Measurements from ENCODE around the gene PLEKHM1.

PLEKHM1 gene

DNA sequence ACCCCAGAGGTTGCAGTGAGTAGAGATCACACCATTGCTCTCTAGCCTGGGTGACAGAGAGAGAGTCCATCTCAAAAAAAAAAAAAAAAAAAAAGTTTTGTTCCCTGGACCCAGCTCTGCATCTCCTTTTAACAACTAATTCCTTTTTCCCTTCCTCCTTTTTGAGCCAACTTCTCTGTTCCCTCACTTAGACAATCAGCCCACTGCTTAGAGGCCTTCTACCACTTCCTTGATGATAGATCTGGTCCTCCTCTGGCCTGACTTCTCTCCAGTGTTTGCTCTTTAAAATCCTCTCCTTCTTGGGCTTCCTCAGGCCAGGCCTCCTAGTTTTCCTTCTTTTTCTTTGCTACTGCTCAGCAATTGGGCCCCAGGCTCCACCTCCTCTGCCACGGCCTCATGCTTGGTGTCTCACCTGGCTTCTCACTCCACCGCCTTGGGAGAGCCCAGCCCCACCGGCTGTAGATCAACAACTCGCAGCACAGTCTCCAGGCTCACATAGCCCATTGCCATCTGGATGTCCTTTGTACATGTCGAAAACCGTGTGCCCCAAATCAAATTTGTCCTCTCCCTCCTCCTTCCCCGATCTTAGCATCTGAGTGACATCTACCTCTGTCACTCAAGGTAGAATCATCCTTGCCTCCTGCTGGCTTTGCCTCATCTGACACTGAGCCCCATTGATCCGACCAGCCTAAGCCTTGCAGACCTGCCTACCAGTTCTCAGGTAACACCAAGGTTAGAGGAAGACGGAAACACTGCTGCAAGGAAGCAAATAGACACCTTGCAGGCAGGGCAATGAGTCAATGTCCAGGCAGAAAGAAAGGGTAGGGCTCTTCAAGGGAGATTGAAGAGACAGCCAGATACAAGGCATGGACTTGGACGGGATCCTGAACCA lies 75.3 kb downstream of the PLEKHM1 start:
- Histone ChIP-seq H3K4me1 (ENCODE audit: control insufficient read depth in 1 of 2, insufficient read depth in 2 of 2, low read length in 2 of 2) (peaks cover 5 to 13% of the 10 kb centered on the region in 2 donors), H3K27ac (ENCODE audit: low read length) (peak overlapping the region; percentile 9), H3K9me3 (ENCODE audit: control insufficient read depth in 1 of 2, low read length in 2 of 2) (no peaks in the 10 kb centered on the region), H3K36me3 (ENCODE audit: control insufficient read depth in 1 of 2, insufficient read depth in 2 of 2, low read length in 2 of 2) (no peaks in the 10 kb centered on the region), H3K27me3 (ENCODE audit: low read depth, low read length) (no peaks in the 10 kb centered on the region), H3K4me3 (ENCODE audit: low read depth in 1 of 2, low read length in 2 of 2) (no peak overlapping the region)

DNA sequence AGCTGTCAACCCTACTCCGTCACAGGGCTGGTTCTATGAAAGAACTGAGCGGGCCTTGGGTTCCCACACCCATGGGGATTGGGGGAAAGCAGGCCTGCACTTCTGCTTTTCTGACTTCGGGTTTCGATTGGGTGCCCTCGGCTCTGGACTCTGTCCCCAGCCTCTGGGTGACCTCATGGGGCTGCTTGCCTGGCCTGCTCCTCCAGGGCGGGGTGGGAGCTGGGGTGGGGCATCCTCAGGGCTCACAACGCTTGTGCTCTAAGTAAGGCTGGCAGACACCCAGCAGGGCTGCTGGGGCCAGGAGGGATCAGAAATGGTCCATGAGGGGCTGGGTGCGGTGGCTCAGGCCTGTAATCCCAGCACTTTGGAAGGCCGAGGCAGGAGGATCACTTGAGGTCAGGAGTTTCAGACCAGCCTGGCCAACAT lies 77.0 kb downstream of the PLEKHM1 start:
- no peaks in the 10 kb centered on the region for H3K27me3 ChIP-seq (ENCODE audit: low read depth, low read length)
- peak overlapping the region; percentile 60 for H3K27ac ChIP-seq (ENCODE audit: low read length)
- no peak overlapping the region for H3K4me3 ChIP-seq (ENCODE audit: low read depth in 1 of 2, low read length in 2 of 2)
- no peaks in the 10 kb centered on the region for H3K9me3 ChIP-seq (ENCODE audit: control insufficient read depth in 1 of 2, low read length in 2 of 2)
- H3K36me3 ChIP-seq (ENCODE audit: control insufficient read depth in 1 of 2, insufficient read depth in 2 of 2, low read length in 2 of 2), result no peaks in the 10 kb centered on the region
- H3K4me1 ChIP-seq (ENCODE audit: control insufficient read depth in 1 of 2, insufficient read depth in 2 of 2, low read length in 2 of 2), result peaks cover 13 to 16% of the 10 kb centered on the region in 2 donors

DNA sequence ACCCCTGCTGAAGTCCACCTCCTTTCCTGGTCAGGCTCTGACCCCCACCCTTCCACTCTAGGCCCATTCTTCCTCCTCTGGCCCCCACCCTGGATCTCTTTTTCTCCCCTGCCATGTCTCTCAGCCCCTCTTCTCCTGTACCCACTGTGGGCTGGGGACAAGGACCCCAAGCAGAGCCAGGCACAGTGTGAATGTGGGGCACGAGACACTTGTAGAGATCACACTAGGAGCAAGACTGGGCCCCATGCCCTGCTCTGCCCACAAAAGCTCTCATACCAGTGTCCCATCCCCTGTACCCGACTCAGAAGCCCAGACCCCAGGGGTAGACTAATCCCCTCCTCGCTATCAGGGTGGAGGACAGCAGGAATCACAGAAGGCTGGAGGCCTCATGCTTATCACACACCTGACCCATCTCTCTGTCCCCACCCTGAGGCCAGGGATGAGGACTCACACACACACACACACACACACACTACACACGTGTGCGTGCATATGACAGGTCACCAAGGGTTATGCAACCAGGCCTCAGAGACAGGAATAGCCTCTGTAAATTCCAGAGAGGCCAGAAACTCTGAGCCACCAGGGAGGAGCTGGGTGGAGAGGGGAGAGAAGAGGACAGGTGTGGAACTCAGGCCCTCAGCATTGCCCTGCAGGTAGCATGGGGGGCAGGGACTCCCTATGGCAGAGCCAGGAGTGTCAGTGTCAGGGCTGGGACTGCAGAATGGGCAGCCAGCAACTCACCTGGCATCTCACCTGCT lies 79.0 kb downstream of the PLEKHM1 start:
- H3K4me1 ChIP-seq (ENCODE audit: control insufficient read depth in 1 of 2, insufficient read depth in 2 of 2, low read length in 2 of 2), result peaks cover 13 to 16% of the 10 kb centered on the region in 2 donors
- H3K27ac ChIP-seq (ENCODE audit: low read length), result peak overlapping the region; percentile 69
- no peaks in the 10 kb centered on the region for H3K36me3 ChIP-seq (ENCODE audit: control insufficient read depth in 1 of 2, insufficient read depth in 2 of 2, low read length in 2 of 2)
- no peaks in the 10 kb centered on the region for H3K9me3 ChIP-seq (ENCODE audit: control insufficient read depth in 1 of 2, low read length in 2 of 2)
- H3K27me3 ChIP-seq (ENCODE audit: low read depth, low read length), result no peaks in the 10 kb centered on the region
- H3K4me3 ChIP-seq (ENCODE audit: low read depth in 1 of 2, low read length in 2 of 2), result no peak overlapping the region

DNA sequence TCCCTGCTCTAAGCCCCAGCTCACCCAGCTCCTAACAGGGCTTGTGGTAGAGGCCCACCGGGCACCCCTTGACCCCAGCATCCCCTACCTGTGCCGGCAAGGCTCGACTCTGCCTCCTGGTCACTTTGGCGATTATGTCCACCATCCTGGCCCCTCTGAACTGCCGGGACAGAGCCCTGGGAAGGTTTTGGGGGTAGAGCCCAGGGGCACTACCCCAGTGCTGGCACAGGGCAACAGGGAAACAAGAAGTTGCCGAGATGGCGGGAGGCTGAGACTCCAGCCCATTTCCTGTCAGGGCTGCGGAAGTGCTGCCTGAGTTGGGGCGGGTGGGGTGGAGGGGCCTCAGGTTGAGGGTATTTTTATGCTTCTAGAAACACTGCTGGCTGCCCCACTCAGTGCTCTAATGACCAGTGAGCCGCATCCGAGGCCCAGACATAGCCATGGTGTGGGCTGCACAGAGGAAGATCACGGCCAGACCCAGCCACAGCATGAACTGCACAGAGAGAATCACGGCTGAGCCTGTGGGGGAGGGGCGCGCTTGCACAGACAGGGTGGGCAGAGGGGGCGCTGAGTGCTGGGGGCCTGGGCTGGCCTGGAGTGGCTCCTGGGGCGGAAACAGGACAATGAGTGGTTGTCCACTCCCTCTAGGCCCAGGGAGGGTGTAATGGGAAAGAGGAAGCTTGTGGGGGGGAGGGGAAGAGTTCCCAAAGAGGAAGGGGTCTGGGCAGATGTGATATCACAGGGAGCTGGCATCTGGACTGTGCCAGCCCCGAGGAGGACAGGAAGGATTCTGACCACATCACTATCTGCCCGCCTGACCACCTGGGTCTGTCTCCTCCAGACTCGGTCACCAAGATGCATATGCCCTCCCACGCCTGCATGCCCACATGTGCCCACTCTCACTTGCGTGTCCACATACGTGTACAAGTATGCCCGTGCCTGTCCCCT lies 80.1 kb downstream of the PLEKHM1 start:
- Histone ChIP-seq H3K27ac (ENCODE audit: low read length) (peak overlapping the region; percentile 67), H3K9me3 (ENCODE audit: control insufficient read depth in 1 of 2, low read length in 2 of 2) (no peaks in the 10 kb centered on the region), H3K36me3 (ENCODE audit: control insufficient read depth in 1 of 2, insufficient read depth in 2 of 2, low read length in 2 of 2) (no peaks in the 10 kb centered on the region), H3K27me3 (ENCODE audit: low read depth, low read length) (no peaks in the 10 kb centered on the region), H3K4me3 (ENCODE audit: low read depth in 1 of 2, low read length in 2 of 2) (peak overlapping the region; percentile 45 to 54), H3K4me1 (ENCODE audit: control insufficient read depth in 1 of 2, insufficient read depth in 2 of 2, low read length in 2 of 2) (peaks cover 13 to 22% of the 10 kb centered on the region in 2 donors)

DNA sequence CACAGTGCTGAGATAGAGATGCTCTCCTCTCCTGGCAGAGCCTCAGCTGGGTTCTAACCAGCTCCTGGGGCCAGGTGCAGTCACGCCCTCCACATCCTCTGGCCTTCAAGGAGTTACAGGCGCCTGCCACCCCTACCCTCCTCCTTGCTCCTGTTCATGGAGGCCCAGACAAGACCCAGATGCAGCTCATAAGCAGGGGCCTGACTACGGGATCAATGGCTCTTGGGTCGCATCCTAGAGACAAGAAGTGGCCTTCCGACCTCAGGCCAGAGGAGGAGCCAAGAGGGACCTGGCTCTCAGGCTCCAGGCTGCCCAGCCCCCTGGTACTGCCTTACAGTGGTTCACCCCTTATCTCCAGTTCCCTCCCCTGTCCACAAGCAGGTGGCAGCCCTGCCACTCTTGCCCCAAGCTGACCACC lies 80.9 kb downstream of the PLEKHM1 start:
- Histone ChIP-seq H3K27me3 (ENCODE audit: low read depth, low read length) (no peaks in the 10 kb centered on the region), H3K4me1 (ENCODE audit: control insufficient read depth in 1 of 2, insufficient read depth in 2 of 2, low read length in 2 of 2) (peaks cover 13 to 26% of the 10 kb centered on the region in 2 donors), H3K36me3 (ENCODE audit: control insufficient read depth in 1 of 2, insufficient read depth in 2 of 2, low read length in 2 of 2) (no peaks in the 10 kb centered on the region), H3K4me3 (ENCODE audit: low read depth in 1 of 2, low read length in 2 of 2) (peak overlapping the region; percentile 45 to 54), H3K27ac (ENCODE audit: low read length) (peak overlapping the region; percentile 67), H3K9me3 (ENCODE audit: control insufficient read depth in 1 of 2, low read length in 2 of 2) (no peaks in the 10 kb centered on the region)

DNA sequence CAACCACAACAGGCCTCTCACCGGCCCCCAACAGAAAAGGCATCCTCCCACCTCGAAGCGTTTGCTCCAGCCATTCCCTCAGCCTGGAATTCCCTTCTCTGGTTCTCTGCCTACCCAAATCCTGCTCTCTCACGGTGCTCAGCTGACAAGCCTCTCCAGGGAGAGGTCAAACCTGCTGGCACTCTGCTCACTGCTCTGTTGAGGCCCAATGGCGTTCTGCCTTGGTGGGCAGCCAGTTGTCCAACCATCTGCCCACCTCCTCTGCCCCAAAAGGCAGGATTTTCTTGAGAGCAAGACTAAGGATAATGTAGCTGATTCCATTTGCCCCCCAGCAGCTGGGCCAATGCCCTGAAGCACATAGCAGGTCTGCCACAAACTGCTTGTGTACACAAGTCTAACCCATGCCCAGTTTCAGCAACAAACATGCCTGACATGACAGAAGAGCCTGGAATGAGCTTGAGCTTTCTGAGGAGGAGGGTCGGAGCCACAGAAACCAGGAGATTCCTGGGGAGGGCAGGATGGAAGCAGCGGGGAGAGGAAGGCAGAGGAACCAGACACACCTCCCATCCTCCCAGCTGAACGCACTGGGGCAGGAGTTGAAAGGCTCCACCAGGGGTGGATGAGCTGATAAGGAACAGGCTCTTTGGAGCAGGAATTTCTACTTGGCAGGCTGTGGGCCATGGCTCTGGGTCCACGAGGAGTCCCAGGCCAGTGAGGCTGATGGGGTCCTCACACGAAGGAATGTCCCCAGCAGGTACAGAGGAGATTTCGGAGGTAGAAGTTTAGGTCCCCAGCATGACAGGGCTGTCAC lies 81.7 kb downstream of the PLEKHM1 start:
- H3K36me3 ChIP-seq (ENCODE audit: control insufficient read depth in 1 of 2, insufficient read depth in 2 of 2, low read length in 2 of 2), result peaks cover 4 to 6% of the 10 kb centered on the region in 2 donors
- peak overlapping the region; percentile 67 for H3K27ac ChIP-seq (ENCODE audit: low read length)
- H3K9me3 ChIP-seq (ENCODE audit: control insufficient read depth in 1 of 2, low read length in 2 of 2), result no peaks in the 10 kb centered on the region
- H3K27me3 ChIP-seq (ENCODE audit: low read depth, low read length), result no peaks in the 10 kb centered on the region
- peak overlapping the region; percentile 45 to 54 for H3K4me3 ChIP-seq (ENCODE audit: low read depth in 1 of 2, low read length in 2 of 2)
- H3K4me1 ChIP-seq (ENCODE audit: control insufficient read depth in 1 of 2, insufficient read depth in 2 of 2, low read length in 2 of 2), result peaks cover 13 to 26% of the 10 kb centered on the region in 2 donors

DNA sequence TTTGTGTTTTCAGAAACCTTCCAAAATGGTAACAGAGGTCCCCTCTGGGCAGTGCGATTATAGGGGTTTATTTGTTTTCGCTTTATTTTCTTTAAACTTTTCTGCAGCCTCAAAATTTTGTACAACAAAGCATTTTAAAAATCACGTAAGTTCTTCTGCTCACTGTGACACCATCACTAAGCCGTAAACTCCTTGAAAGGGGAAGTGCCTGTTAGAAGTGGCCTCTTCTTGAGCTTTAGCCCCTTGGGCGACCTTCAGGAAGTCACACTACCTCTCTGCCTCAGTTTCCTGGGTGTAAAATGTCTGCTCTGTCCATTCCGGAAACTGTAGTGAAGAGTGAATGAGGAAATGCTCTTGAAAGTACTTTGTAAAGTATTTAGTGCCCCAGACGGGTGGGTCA lies 84.4 kb downstream of the PLEKHM1 start:
- no peaks in the 10 kb centered on the region for H3K27me3 ChIP-seq (ENCODE audit: low read depth, low read length)
- no peaks in the 10 kb centered on the region for H3K9me3 ChIP-seq (ENCODE audit: control insufficient read depth in 1 of 2, low read length in 2 of 2)
- H3K36me3 ChIP-seq (ENCODE audit: control insufficient read depth in 1 of 2, insufficient read depth in 2 of 2, low read length in 2 of 2), result peaks cover 14 to 17% of the 10 kb centered on the region in 2 donors
- peak overlapping the region in 1 of 2 donors; percentile 58 for H3K4me3 ChIP-seq (ENCODE audit: low read depth in 1 of 2, low read length in 2 of 2)
- H3K4me1 ChIP-seq (ENCODE audit: control insufficient read depth in 1 of 2, insufficient read depth in 2 of 2, low read length in 2 of 2), result peaks cover 7 to 17% of the 10 kb centered on the region in 2 donors
- H3K27ac ChIP-seq (ENCODE audit: low read length), result peak overlapping the region; percentile 76

DNA sequence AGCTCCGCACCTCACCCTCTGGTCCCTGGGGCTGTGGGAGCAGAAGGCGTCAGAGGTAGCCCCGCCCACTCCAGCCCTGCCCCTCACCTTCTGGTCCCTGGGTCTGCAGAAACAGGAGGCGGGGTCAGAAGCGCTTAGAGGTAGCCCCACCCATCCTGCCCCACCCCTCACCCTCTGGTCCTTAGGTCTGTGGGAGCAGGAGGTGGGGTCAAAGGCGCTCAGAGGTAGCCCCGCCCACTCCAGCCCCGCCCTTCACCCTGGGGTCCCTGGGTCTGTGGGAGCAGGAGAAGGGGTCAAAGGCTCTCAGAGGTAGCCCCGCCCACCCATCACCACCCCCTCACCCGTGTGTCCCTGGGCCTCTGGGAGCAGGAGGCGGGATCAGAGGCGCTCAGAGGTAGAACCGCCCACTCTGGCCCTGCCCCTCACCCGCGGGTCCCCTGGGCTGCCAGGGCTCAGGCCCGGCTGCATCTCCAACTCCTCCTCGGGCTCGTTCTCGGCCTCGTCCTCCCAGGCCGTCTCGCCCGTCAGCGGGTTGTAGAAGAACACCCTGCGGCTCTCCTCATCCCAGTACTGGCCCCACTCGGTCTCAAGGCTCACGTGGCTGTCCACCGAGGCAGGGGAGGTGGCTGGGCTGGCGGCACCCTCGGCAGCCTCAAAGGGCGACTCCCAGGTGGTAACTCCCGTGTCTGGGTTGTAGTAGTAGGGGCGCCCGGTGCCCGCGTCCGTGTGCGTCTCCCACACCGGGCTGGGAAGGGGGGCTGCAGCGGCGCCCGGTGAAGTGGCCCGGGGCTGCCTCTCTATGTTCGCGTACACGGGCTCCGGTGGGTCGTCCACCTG lies 85.1 kb downstream of the PLEKHM1 start:
- no peaks in the 10 kb centered on the region for H3K27me3 ChIP-seq (ENCODE audit: low read depth, low read length)
- H3K27ac ChIP-seq (ENCODE audit: low read length), result peak overlapping the region; percentile 76
- peaks cover 14 to 17% of the 10 kb centered on the region in 2 donors for H3K36me3 ChIP-seq (ENCODE audit: control insufficient read depth in 1 of 2, insufficient read depth in 2 of 2, low read length in 2 of 2)
- H3K4me1 ChIP-seq (ENCODE audit: control insufficient read depth in 1 of 2, insufficient read depth in 2 of 2, low read length in 2 of 2), result peaks cover 7 to 14% of the 10 kb centered on the region in 2 donors
- H3K9me3 ChIP-seq (ENCODE audit: control insufficient read depth in 1 of 2, low read length in 2 of 2), result no peaks in the 10 kb centered on the region
- peak overlapping the region in 1 of 2 donors; percentile 58 for H3K4me3 ChIP-seq (ENCODE audit: low read depth in 1 of 2, low read length in 2 of 2)

DNA sequence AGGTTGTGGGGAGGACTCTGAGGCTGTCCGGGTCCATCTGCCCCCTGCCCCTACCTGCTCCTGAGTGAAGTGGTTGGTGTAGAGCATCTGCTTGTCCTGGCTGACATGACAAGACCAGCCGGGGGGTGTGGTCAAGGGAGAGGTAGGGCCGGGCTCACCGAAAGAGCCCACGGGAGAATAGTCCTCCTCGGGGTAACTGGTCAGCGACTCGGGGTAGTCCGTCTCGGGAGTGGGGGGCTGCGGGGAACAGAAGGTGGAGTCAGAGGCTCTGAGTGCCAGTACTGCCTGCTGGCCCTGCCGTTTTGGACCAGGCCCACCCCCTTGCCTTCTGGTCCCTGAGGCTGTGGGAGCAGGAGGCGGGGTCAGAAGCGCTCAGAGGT lies 85.7 kb downstream of the PLEKHM1 start:
- Histone ChIP-seq H3K36me3 (ENCODE audit: control insufficient read depth in 1 of 2, insufficient read depth in 2 of 2, low read length in 2 of 2) (peaks cover 14 to 23% of the 10 kb centered on the region in 2 donors), H3K4me3 (ENCODE audit: low read depth in 1 of 2, low read length in 2 of 2) (no peak overlapping the region), H3K27me3 (ENCODE audit: low read depth, low read length) (no peaks in the 10 kb centered on the region), H3K4me1 (ENCODE audit: control insufficient read depth in 1 of 2, insufficient read depth in 2 of 2, low read length in 2 of 2) (peaks cover 7 to 10% of the 10 kb centered on the region in 2 donors), H3K27ac (ENCODE audit: low read length) (no peak overlapping the region), H3K9me3 (ENCODE audit: control insufficient read depth in 1 of 2, low read length in 2 of 2) (no peaks in the 10 kb centered on the region)
